Endodermal cell (in vitro differentiated cells): ENCODE data around the gene TXNRD3. TPM values are rescaled to one million over a fixed set of nuclear protein-coding genes. Genes with fewer than 3 reads are reported as not detected.

Experiments
- DNase-seq: peaks from one replicate; pipeline ENCODE4 v3.0.0-alpha.2; 2017
- H3K27ac ChIP-seq: 2 replicates; pipeline ENCODE4 v1.5.1; 2013; ENCODE audit warnings: mild to moderate bottlenecking, low read depth, low read length, moderate library complexity
- H3K27me3 ChIP-seq: 2 replicates; pipeline ENCODE4 v1.6.1; 2013; ENCODE audit warnings: mild to moderate bottlenecking, low read length, moderate library complexity; ENCODE audit not compliant: insufficient read depth, control insufficient read depth, poor library complexity, severe bottlenecking
- H3K36me3 ChIP-seq: 2 replicates; pipeline ENCODE4 v1.7.0; 2013; ENCODE audit warnings: mild to moderate bottlenecking, low read length, moderate library complexity; ENCODE audit not compliant: control insufficient read depth, insufficient read depth
- H3K4me1 ChIP-seq: one replicate; pipeline ENCODE4 v1.7.0; 2013; ENCODE audit warnings: low read length; ENCODE audit not compliant: control insufficient read depth, insufficient read depth
- H3K4me3 ChIP-seq: 2 replicates; pipeline ENCODE4 v1.5.1; 2013; ENCODE audit warnings: mild to moderate bottlenecking, low read length, moderate library complexity
- H3K9ac ChIP-seq: 2 replicates; pipeline ENCODE4 v1.6.1; 2013; ENCODE audit warnings: mild to moderate bottlenecking, low read length, moderate library complexity; ENCODE audit not compliant: poor library complexity, severe bottlenecking; ENCODE audit errors: extremely low read depth
- H3K9me3 ChIP-seq: 2 replicates; pipeline ENCODE4 v1.6.1; 2013; ENCODE audit warnings: mild to moderate bottlenecking, low read length, moderate library complexity; ENCODE audit not compliant: control insufficient read depth
- H3K27ac Mint-ChIP-seq: 2 replicates; pipeline ENCODE4 v1.8.0; 2020; ENCODE audit warnings: mixed read lengths
- H3K27me3 Mint-ChIP-seq: 2 replicates; pipeline ENCODE4 v1.8.0; 2021; ENCODE audit warnings: mild to moderate bottlenecking, mixed read lengths; ENCODE audit not compliant: insufficient read depth
- H3K36me3 Mint-ChIP-seq: 2 replicates; pipeline ENCODE4 v1.8.0; 2020; ENCODE audit warnings: low read depth, mixed read lengths
- H3K4me1 Mint-ChIP-seq: 2 replicates; pipeline ENCODE4 v1.8.0; 2020; ENCODE audit warnings: mixed read lengths
- H3K4me3 Mint-ChIP-seq: 2 replicates; pipeline ENCODE4 v1.8.0; 2020; ENCODE audit warnings: mild to moderate bottlenecking, moderate library complexity, mixed read lengths
- H3K9me3 Mint-ChIP-seq: 2 replicates; pipeline ENCODE4 v1.8.0; 2020; ENCODE audit warnings: mild to moderate bottlenecking, mixed read lengths
- CTCF ChIP-seq: fragments of 200-600 bp; sonication (generic); conservative IDR thresholded peaks from 2 replicates; pipeline ENCODE4 v1.5.0; 2021; ENCODE audit warnings: antibody characterized with exemption, mild to moderate bottlenecking
- WGBS, 2 experiments: methylation state at CpG; one replicate each; pipeline versions ENCODE4 v1.1.5 to v1.1.7; 2013; ENCODE audit warnings: missing lambda C conversion rate in 2 of 2, mixed read lengths in 1 of 2; ENCODE audit not compliant: insufficient coverage in 1 of 2, insufficient read length in 1 of 2; 5-methylcytosine and 5-hydroxymethylcytosine counted together
- total RNA-seq, 2 donors: library from RNA; stranded (reverse); fragmentation: NEBNext Ultra II Directional in 1 of 2; extraction: Animal tissue kit (Norgen Biotek cat#: 25700) in 1 of 2; gene quantifications; 2 replicates in 1 of 2; 3 replicates in 1 of 2; pipeline ENCODE4 v1.2.1, GENCODE V29; 2021

The TXNRD3 gene
- total RNA-seq, 2 donors from 2014 or later, result 13.1 to 18.1 TPM

- H3K27ac Mint-ChIP-seq, result no peak overlapping the region
- Histone ChIP-seq H3K27me3 (no peaks in the 10 kb centered on the region), H3K36me3 (no peaks in the 10 kb centered on the region), H3K9me3 (no peaks in the 10 kb centered on the region), H3K4me3 (no peak overlapping the region), H3K27ac (no peak overlapping the region), H3K4me1 (no peaks in the 10 kb centered on the region), H3K9ac (no peak overlapping the region)
- H3K36me3 Mint-ChIP-seq, result peaks cover 11% of the 10 kb centered on the region
- H3K9me3 Mint-ChIP-seq, result no peaks in the 10 kb centered on the region
- no peak for DNase-seq
- no peak for TF ChIP-seq CTCF
- no peak overlapping the region for H3K4me3 Mint-ChIP-seq
- WGBS, 2 experiments, result 100% methylated on average over 2 of the region's 2 CpGs; no CpG with 5 or more reads in 1 of the 2 experiments
- H3K27me3 Mint-ChIP-seq, result no peaks in the 10 kb centered on the region
- H3K4me1 Mint-ChIP-seq, result no peaks in the 10 kb centered on the region
These were observed 41.3 kb downstream of the TXNRD3 start for GRCh38 chr3:126613479-126614188.

GRCh38 chr3:126612479-126613205 lies 42.3 kb downstream of the TXNRD3 start:
- Histone ChIP-seq H3K4me1 (no peaks in the 10 kb centered on the region), H3K9ac (no peak overlapping the region), H3K27me3 (no peaks in the 10 kb centered on the region), H3K9me3 (no peaks in the 10 kb centered on the region), H3K36me3 (peaks cover 1% of the 10 kb centered on the region), H3K4me3 (no peak overlapping the region), H3K27ac (no peak overlapping the region)
- Mint-ChIP-seq H3K27me3 (no peaks in the 10 kb centered on the region), H3K27ac (no peak overlapping the region), H3K4me1 (no peaks in the 10 kb centered on the region), H3K4me3 (no peak overlapping the region), H3K36me3 (peaks cover 15% of the 10 kb centered on the region), H3K9me3 (no peaks in the 10 kb centered on the region)
- TF ChIP-seq CTCF, result no peak
- no peak for DNase-seq
- WGBS, 2 experiments, result 92 to 96% methylated on average over 3 to 4 of the region's 4 CpGs

GRCh38 chr3:126609909-126610308 lies 45.0 kb downstream of the TXNRD3 start:
- H3K27ac ChIP-seq, result no peak overlapping the region
- no peak for TF ChIP-seq CTCF
- Mint-ChIP-seq H3K4me3 (no peak overlapping the region), H3K27me3 (no peaks in the 10 kb centered on the region), H3K27ac (no peak overlapping the region), H3K9me3 (no peaks in the 10 kb centered on the region), H3K36me3 (peaks cover 21% of the 10 kb centered on the region), H3K4me1 (no peaks in the 10 kb centered on the region)
- 91 to 100% methylated on average over 1 to 2 of the region's 2 CpGs for WGBS, 2 experiments
- no peaks in the 10 kb centered on the region for H3K27me3 ChIP-seq
- H3K4me3 ChIP-seq, result no peak overlapping the region
- no peaks in the 10 kb centered on the region for H3K4me1 ChIP-seq
- no peak for DNase-seq
- H3K9ac ChIP-seq, result no peak overlapping the region
- no peaks in the 10 kb centered on the region for H3K9me3 ChIP-seq
- peaks cover 8% of the 10 kb centered on the region for H3K36me3 ChIP-seq
